ENCODE results near the gene AIG1.

GRCh38 chr6:143339223-143339622 is 278.5 kb downstream of the AIG1 start:
- TF ChIP-seq CTCF (conservative IDR thresholded peaks at IDR 0.05 in 1 of 2, IDR thresholded peaks at IDR 0.05 in 1 of 2; ENCODE audit: low read depth in 1 of 2, low read length in 2 of 2) (no peak), EZH2 (IDR thresholded peaks at IDR 0.05; ENCODE audit: low read length, missing control alignments) (no peak)
